Measurements from ENCODE around the gene ZNF594.

Gene ZNF594

GRCh38 chr17:5184288-5184687 lies 7.4 kb downstream of the ZNF594 start:
- H2AFZ ChIP-seq (ENCODE audit: low read length), result no peak overlapping the region
- no peak for DNase-seq
- H3K4me3 ChIP-seq (ENCODE audit: low read length), result no peak overlapping the region
- no peak overlapping the region for H3K27ac ChIP-seq (ENCODE audit: low read length)
- H3K27me3 ChIP-seq (replicated peaks; ENCODE audit: insufficient read depth, low read length), result no peaks in the 10 kb centered on the region
- H3K79me2 ChIP-seq (ENCODE audit: low read length), result no peaks in the 10 kb centered on the region
- H3F3A ChIP-seq (ENCODE audit: insufficient read depth, low read length), result no peaks in the 10 kb centered on the region; the same call in 1 of the 2 replicates
- H3K4me1 ChIP-seq (ENCODE audit: low read length), result no peaks in the 10 kb centered on the region
- no peaks in the 10 kb centered on the region for H4K20me1 ChIP-seq (ENCODE audit: insufficient read depth, low read length)
- peaks cover 2% of the 10 kb centered on the region; the same call in 1 of the 2 replicates for H3K36me3 ChIP-seq (replicated peaks; ENCODE audit: insufficient read depth, low read length)
- TF ChIP-seq, protein P1, sequence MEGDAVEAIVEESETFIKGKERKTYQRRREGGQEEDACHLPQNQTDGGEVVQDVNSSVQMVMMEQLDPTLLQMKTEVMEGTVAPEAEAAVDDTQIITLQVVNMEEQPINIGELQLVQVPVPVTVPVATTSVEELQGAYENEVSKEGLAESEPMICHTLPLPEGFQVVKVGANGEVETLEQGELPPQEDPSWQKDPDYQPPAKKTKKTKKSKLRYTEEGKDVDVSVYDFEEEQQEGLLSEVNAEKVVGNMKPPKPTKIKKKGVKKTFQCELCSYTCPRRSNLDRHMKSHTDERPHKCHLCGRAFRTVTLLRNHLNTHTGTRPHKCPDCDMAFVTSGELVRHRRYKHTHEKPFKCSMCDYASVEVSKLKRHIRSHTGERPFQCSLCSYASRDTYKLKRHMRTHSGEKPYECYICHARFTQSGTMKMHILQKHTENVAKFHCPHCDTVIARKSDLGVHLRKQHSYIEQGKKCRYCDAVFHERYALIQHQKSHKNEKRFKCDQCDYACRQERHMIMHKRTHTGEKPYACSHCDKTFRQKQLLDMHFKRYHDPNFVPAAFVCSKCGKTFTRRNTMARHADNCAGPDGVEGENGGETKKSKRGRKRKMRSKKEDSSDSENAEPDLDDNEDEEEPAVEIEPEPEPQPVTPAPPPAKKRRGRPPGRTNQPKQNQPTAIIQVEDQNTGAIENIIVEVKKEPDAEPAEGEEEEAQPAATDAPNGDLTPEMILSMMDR (IDR thresholded peaks at IDR 0.05; ENCODE audit: low read length), result no peak
- no peak for TF ChIP-seq EZH2 (optimal IDR thresholded peaks at IDR 0.05; ENCODE audit: low read depth, low read length)
- TF ChIP-seq EZH2phosphoT487 (IDR thresholded peaks at IDR 0.05; ENCODE audit: low read length), result no peak
- H3K9me2 ChIP-seq (replicated peaks; ENCODE audit: insufficient read depth, low read length), result no peaks in the 10 kb centered on the region
- H3K9me3 ChIP-seq (replicated peaks; ENCODE audit: insufficient read depth, low read length), result 0 out of 2 replicates have a peak, but pooled peaks cover 4% of the 10 kb centered on the region
- H3K4me2 ChIP-seq (ENCODE audit: low read depth, low read length), result no peak overlapping the region
- H3K9ac ChIP-seq (ENCODE audit: low read length), result no peak overlapping the region

DNA sequence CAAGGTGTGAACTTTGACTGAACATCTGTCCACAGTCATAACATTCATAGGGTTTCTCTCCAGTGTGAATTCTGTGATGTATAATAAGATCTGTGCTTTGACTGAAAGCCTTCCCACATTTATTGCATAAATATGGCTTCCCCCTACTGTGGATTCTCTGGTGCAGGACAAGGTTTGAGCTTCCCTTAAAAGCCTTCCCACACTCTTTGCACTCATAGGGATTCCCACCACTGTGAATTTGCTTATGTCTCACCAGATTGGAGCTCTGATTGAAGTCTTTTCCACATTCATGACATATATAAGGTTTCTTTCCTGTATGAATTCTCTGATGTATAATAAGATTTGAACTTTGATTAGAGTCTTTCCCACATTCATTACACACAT lies 8.3 kb downstream of the ZNF594 start:
- no peaks in the 10 kb centered on the region for H3K9me2 ChIP-seq (replicated peaks; ENCODE audit: insufficient read depth, low read length)
- H4K20me1 ChIP-seq (ENCODE audit: insufficient read depth, low read length), result no peaks in the 10 kb centered on the region
- 0 out of 2 replicates have a peak, but pooled peaks cover 4% of the 10 kb centered on the region for H3K9me3 ChIP-seq (replicated peaks; ENCODE audit: insufficient read depth, low read length)
- no peaks in the 10 kb centered on the region; the same call in 1 of the 2 replicates for H3F3A ChIP-seq (ENCODE audit: insufficient read depth, low read length)
- H3K36me3 ChIP-seq (replicated peaks; ENCODE audit: insufficient read depth, low read length), result peaks cover 2% of the 10 kb centered on the region; the same call in 1 of the 2 replicates
- H3K4me1 ChIP-seq (ENCODE audit: low read length), result no peaks in the 10 kb centered on the region
- no peaks in the 10 kb centered on the region for H3K27me3 ChIP-seq (replicated peaks; ENCODE audit: insufficient read depth, low read length)
- no peaks in the 10 kb centered on the region for H3K79me2 ChIP-seq (ENCODE audit: low read length)
- H3K4me3 ChIP-seq (ENCODE audit: low read length), result no peak overlapping the region
- DNase-seq, result no peak
- H2AFZ ChIP-seq (ENCODE audit: low read length), result no peak overlapping the region
- TF ChIP-seq EZH2 (optimal IDR thresholded peaks at IDR 0.05; ENCODE audit: low read depth, low read length) (no peak), EZH2phosphoT487 (IDR thresholded peaks at IDR 0.05; ENCODE audit: low read length) (no peak)
- TF ChIP-seq, protein P1 (IDR thresholded peaks at IDR 0.05; ENCODE audit: low read length), result no peak
- H3K4me2 ChIP-seq (ENCODE audit: low read depth, low read length), result no peak overlapping the region
- H3K27ac ChIP-seq (ENCODE audit: low read length), result no peak overlapping the region
- no peak overlapping the region for H3K9ac ChIP-seq (ENCODE audit: low read length)

DNA sequence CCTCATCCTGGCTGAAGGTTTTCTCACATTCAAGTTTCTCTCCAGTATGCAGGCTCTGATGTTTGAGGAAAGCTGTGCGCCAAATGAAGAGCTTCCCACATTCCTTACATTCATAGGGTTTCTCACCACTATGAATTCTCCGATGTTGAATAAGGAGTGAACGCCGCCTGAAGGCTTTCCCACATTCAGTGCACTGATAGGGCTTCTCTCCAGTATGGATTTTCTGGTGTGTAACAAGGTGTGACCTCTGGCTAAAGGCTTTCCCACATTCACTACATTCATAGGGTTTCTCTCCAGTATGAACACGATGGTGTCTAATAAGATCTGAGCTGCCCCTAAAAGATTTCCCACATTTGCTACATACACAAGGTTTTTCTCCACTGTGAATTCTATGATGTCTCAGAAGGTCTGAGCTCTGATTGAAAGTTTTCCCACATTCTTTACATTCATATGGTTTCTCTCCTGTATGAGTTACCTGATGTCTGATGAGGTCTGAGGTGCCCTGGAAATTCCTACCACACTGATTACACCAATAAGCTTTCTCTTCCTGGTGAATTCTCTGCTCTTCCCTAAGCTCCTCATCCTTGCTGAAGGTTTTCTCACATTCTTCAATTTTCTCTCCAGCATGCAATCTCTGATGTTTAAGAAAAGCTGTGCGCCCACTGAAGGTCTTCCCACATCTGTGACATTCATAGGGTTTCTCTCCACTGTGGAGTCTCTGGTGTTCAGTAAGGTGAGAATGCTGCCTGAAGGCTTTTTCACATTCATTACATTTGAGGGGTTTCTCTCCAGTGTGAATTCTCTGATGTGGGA lies 8.9 kb downstream of the ZNF594 start:
- Histone ChIP-seq H4K20me1 (ENCODE audit: insufficient read depth, low read length) (no peaks in the 10 kb centered on the region), H3K4me2 (ENCODE audit: low read depth, low read length) (no peak overlapping the region), H3K27me3 (replicated peaks; ENCODE audit: insufficient read depth, low read length) (no peaks in the 10 kb centered on the region), H3K36me3 (replicated peaks; ENCODE audit: insufficient read depth, low read length) (peaks cover 2% of the 10 kb centered on the region), H2AFZ (ENCODE audit: low read length) (no peak overlapping the region), H3K27ac (ENCODE audit: low read length) (no peak overlapping the region), H3K79me2 (ENCODE audit: low read length) (no peaks in the 10 kb centered on the region), H3K4me1 (ENCODE audit: low read length) (no peaks in the 10 kb centered on the region), H3K9me3 (replicated peaks; ENCODE audit: insufficient read depth, low read length) (peaks cover 4% of the 10 kb centered on the region; the same call in 1 of the 2 replicates), H3K4me3 (ENCODE audit: low read length) (no peak overlapping the region), H3K9me2 (replicated peaks; ENCODE audit: insufficient read depth, low read length) (no peaks in the 10 kb centered on the region), H3K9ac (ENCODE audit: low read length) (no peak overlapping the region), H3F3A (ENCODE audit: insufficient read depth, low read length) (no peaks in the 10 kb centered on the region; the same call in 1 of the 2 replicates)
- TF ChIP-seq EZH2phosphoT487 (IDR thresholded peaks at IDR 0.05; ENCODE audit: low read length) (no peak), EZH2 (optimal IDR thresholded peaks at IDR 0.05; ENCODE audit: low read depth, low read length) (no peak)
- TF ChIP-seq, protein P1 (IDR thresholded peaks at IDR 0.05; ENCODE audit: low read length), result no peak
- no peak for DNase-seq
